Measurements from ENCODE around the gene ZFYVE27.

GRCh38 chr10:97703398-97704067 is 33.4 kb upstream of the ZFYVE27 start:
- TF ChIP-seq CTCF (IDR thresholded peaks at IDR 0.05), result no peak
- TF ChIP-seq POLR2A (IDR thresholded peaks at IDR 0.05), result no peak
- TF ChIP-seq POLR2AphosphoS5 (IDR thresholded peaks at IDR 0.05), result no peak
- TF ChIP-seq EP300 (IDR thresholded peaks at IDR 0.05), result no peak
